Stimulated activated naive B cell treated with anti-CD40 and anti-IgM and Interleukin-4, amounts not matched to agents 10 μg/mL and 1 μg/mL and 100 μg/mL, for 72 hours (primary cell): ENCODE measurements around the gene C18orf32.
A peak's percentile ranks its signal among the peaks of the same experiment; 100 is the strongest.
"Not testable (repeated sequence)": the region's sequence is repeated elsewhere in the genome, so short reads cannot be mapped to it uniquely, and the experiment has no call there.

Experiments used
- ATAC-seq, 2 donors: fragments of 150-1000 bp; cut with Tn5 transposase; replicated peaks; 2 replicates each; pipeline ENCODE4 v1.10.0; 2021; ENCODE audit warnings: moderate library complexity in 1 of 2
- DNase-seq: peaks from one replicate; pipeline ENCODE4 v3.0.0; 2021
- H3K27ac Mint-ChIP-seq: one replicate; pipeline ENCODE4 v1.8.0; 2022; ENCODE audit warnings: mild to moderate bottlenecking, mixed read lengths
- H3K27me3 Mint-ChIP-seq, 2 donors: one replicate each; pipeline ENCODE4 v1.8.0; 2022; ENCODE audit warnings: mixed read lengths in 2 of 2
- H3K36me3 Mint-ChIP-seq, 2 donors: one replicate each; pipeline ENCODE4 v1.8.0; 2022; ENCODE audit warnings: mixed read lengths in 2 of 2, mild to moderate bottlenecking in 1 of 2
- H3K4me1 Mint-ChIP-seq, 2 donors: one replicate each; pipeline ENCODE4 v1.8.0; 2022; ENCODE audit warnings: mixed read lengths in 2 of 2, mild to moderate bottlenecking in 1 of 2
- H3K4me3 Mint-ChIP-seq, 2 donors: one replicate each; pipeline ENCODE4 v1.8.0; 2022; ENCODE audit warnings: mild to moderate bottlenecking in 2 of 2, mixed read lengths in 2 of 2, moderate library complexity in 1 of 2
- H3K9me3 Mint-ChIP-seq, 2 donors: one replicate each; pipeline ENCODE4 v1.8.0; 2022; ENCODE audit warnings: mixed read lengths in 2 of 2, mild to moderate bottlenecking in 1 of 2

Gene C18orf32

GRCh38 chr18:49467599-49467998 lies 19.4 kb downstream of the C18orf32 start:
- DNase-seq (no peak), ATAC-seq (no peak)
- H3K27ac Mint-ChIP-seq, result no peak overlapping the region
- H3K4me1 Mint-ChIP-seq, result peaks cover 0 to 3% of the 10 kb centered on the region in 2 donors
- peaks cover 9 to 13% of the 10 kb centered on the region in 2 donors for H3K27me3 Mint-ChIP-seq
- H3K36me3 Mint-ChIP-seq, result no peaks in the 10 kb centered on the region
- no peak overlapping the region for H3K4me3 Mint-ChIP-seq
- no peaks in the 10 kb centered on the region for H3K9me3 Mint-ChIP-seq

- no peaks in the 10 kb centered on the region for H3K36me3 Mint-ChIP-seq
- H3K4me3 Mint-ChIP-seq, result no peak overlapping the region
- no peaks in the 10 kb centered on the region for H3K4me1 Mint-ChIP-seq
- H3K27me3 Mint-ChIP-seq, result peaks cover 9 to 13% of the 10 kb centered on the region in 2 donors
- H3K27ac Mint-ChIP-seq, result no peak overlapping the region
- H3K9me3 Mint-ChIP-seq, result no peaks in the 10 kb centered on the region
- no peak for ATAC-seq
- DNase-seq, result no peak
Observed at GRCh38 chr18:49467019-49467563, 19.9 kb downstream of the C18orf32 start.

GRCh38 chr18:49464718-49465598 lies 22.1 kb downstream of the C18orf32 start:
- Mint-ChIP-seq H3K27ac (no peak overlapping the region), H3K27me3 (peaks cover 6 to 9% of the 10 kb centered on the region in 2 donors), H3K4me3 (no peak overlapping the region), H3K4me1 (peaks cover 3 to 6% of the 10 kb centered on the region in 2 donors), H3K9me3 (peaks cover 0 to 2% of the 10 kb centered on the region in 2 donors), H3K36me3 (peaks cover 2 to 3% of the 10 kb centered on the region in 2 donors)
- DNase-seq (no peak), ATAC-seq (no peak)

GRCh38 chr18:49461602-49461977 lies 25.4 kb downstream of the C18orf32 start:
- Mint-ChIP-seq H3K4me3 (no peak overlapping the region), H3K4me1 (peaks cover 18 to 36% of the 10 kb centered on the region in 2 donors), H3K27me3 (no peaks in the 10 kb centered on the region), H3K36me3 (peaks cover 2 to 3% of the 10 kb centered on the region in 2 donors), H3K27ac (no peak overlapping the region), H3K9me3 (peaks cover 0 to 2% of the 10 kb centered on the region in 2 donors)
- DNase-seq, result no peak
- no peak for ATAC-seq

GRCh38 chr18:49460976-49461601 lies 25.9 kb downstream of the C18orf32 start:
- Mint-ChIP-seq H3K4me3 (peak overlapping the region; percentile 88 to 92), H3K36me3 (peaks cover 2 to 3% of the 10 kb centered on the region in 2 donors), H3K27ac (peak overlapping the region; percentile 97), H3K4me1 (peaks cover 18 to 38% of the 10 kb centered on the region in 2 donors), H3K27me3 (no peaks in the 10 kb centered on the region), H3K9me3 (peaks cover 0 to 2% of the 10 kb centered on the region in 2 donors)
- ATAC-seq (no peak), DNase-seq (no peak)

GRCh38 chr18:49459404-49460171 lies 27.4 kb downstream of the C18orf32 start:
- Mint-ChIP-seq H3K36me3 (peaks cover 6 to 12% of the 10 kb centered on the region in 2 donors), H3K27ac (peak overlapping the region; percentile 97), H3K4me1 (peaks cover 22 to 45% of the 10 kb centered on the region in 2 donors), H3K27me3 (no peaks in the 10 kb centered on the region), H3K9me3 (peaks cover 4 to 5% of the 10 kb centered on the region in 2 donors), H3K4me3 (peak overlapping the region; percentile 88 to 92)
- DNase-seq (no peak), ATAC-seq (peak; percentile 47 to 48)

- ATAC-seq (no peak), DNase-seq (no peak)
- H3K27me3 Mint-ChIP-seq, result no peaks in the 10 kb centered on the region
- peaks cover 24 to 31% of the 10 kb centered on the region in 2 donors for H3K36me3 Mint-ChIP-seq
- H3K9me3 Mint-ChIP-seq, result peaks cover 4 to 5% of the 10 kb centered on the region in 2 donors
- H3K4me1 Mint-ChIP-seq, result peaks cover 31 to 51% of the 10 kb centered on the region in 2 donors
- H3K4me3 Mint-ChIP-seq, result no peak overlapping the region
- H3K27ac Mint-ChIP-seq, result no peak overlapping the region
Observed at GRCh38 chr18:49457616-49458015, 29.4 kb downstream of the C18orf32 start.

GRCh38 chr18:49456794-49457193 lies 30.2 kb downstream of the C18orf32 start:
- Mint-ChIP-seq H3K27me3 (no peaks in the 10 kb centered on the region), H3K36me3 (peaks cover 30 to 39% of the 10 kb centered on the region in 2 donors), H3K4me1 (peaks cover 31 to 51% of the 10 kb centered on the region in 2 donors), H3K27ac (no peak overlapping the region), H3K9me3 (peaks cover 5 to 7% of the 10 kb centered on the region in 2 donors), H3K4me3 (no peak overlapping the region)
- ATAC-seq, result no peak
- DNase-seq, result no peak

GRCh38 chr18:49452534-49452933 lies 34.5 kb downstream of the C18orf32 start:
- not testable (repeated sequence) for H3K27ac Mint-ChIP-seq, DNase-seq, H3K27me3 Mint-ChIP-seq, ATAC-seq, H3K4me3 Mint-ChIP-seq
- Mint-ChIP-seq H3K4me1 (peaks cover 18 to 25% of the 10 kb centered on the region in 2 donors), H3K9me3 (peaks cover 11 to 17% of the 10 kb centered on the region in 2 donors), H3K36me3 (peaks cover 56 to 67% of the 10 kb centered on the region in 2 donors)

- ATAC-seq (no peak), DNase-seq (no peak)
- peaks cover 57 to 72% of the 10 kb centered on the region in 2 donors for H3K36me3 Mint-ChIP-seq
- H3K27me3 Mint-ChIP-seq, result no peaks in the 10 kb centered on the region
- H3K27ac Mint-ChIP-seq, result no peak overlapping the region
- peaks cover 13 to 14% of the 10 kb centered on the region in 2 donors for H3K9me3 Mint-ChIP-seq
- H3K4me3 Mint-ChIP-seq, result no peak overlapping the region
- peaks cover 0 to 8% of the 10 kb centered on the region in 2 donors for H3K4me1 Mint-ChIP-seq
Observed at GRCh38 chr18:49447810-49448745, 39.0 kb downstream of the C18orf32 start.

- Mint-ChIP-seq H3K36me3 (peaks cover 52 to 65% of the 10 kb centered on the region in 2 donors), H3K27ac (no peak overlapping the region), H3K4me1 (peaks cover 11 to 13% of the 10 kb centered on the region in 2 donors), H3K4me3 (no peak overlapping the region), H3K27me3 (no peaks in the 10 kb centered on the region), H3K9me3 (peaks cover 9 to 13% of the 10 kb centered on the region in 2 donors)
- ATAC-seq, result no peak
- no peak for DNase-seq
Observed at GRCh38 chr18:49446481-49446880, 40.6 kb downstream of the C18orf32 start.

- ATAC-seq, result no peak
- no peak overlapping the region for H3K4me3 Mint-ChIP-seq
- H3K27ac Mint-ChIP-seq, result no peak overlapping the region
- H3K4me1 Mint-ChIP-seq, result peaks cover 14 to 17% of the 10 kb centered on the region in 2 donors
- H3K27me3 Mint-ChIP-seq, result no peaks in the 10 kb centered on the region
- peaks cover 45 to 58% of the 10 kb centered on the region in 2 donors for H3K36me3 Mint-ChIP-seq
- no peak for DNase-seq
- H3K9me3 Mint-ChIP-seq, result peaks cover 9 to 13% of the 10 kb centered on the region in 2 donors
Observed at GRCh38 chr18:49444581-49444980, 42.5 kb downstream of the C18orf32 start.

- DNase-seq, result no peak
- Mint-ChIP-seq H3K27me3 (no peaks in the 10 kb centered on the region), H3K27ac (no peak overlapping the region), H3K9me3 (peaks cover 6 to 10% of the 10 kb centered on the region in 2 donors), H3K4me3 (no peak overlapping the region), H3K4me1 (peaks cover 14 to 23% of the 10 kb centered on the region in 2 donors), H3K36me3 (peaks cover 42 to 53% of the 10 kb centered on the region in 2 donors)
- no peak for ATAC-seq
Observed at GRCh38 chr18:49443837-49444236, 43.2 kb downstream of the C18orf32 start.
